Activated B cell treated with CpG ODN at 0.5 μM for 24 hours (primary cell): ENCODE results near the gene DTX3. TPM values are rescaled to one million over a fixed set of nuclear protein-coding genes. Genes with fewer than 3 reads are reported as not detected.

Experiments
- ATAC-seq: fragments of 200-7000 bp; cut with Tn5 transposase; one replicate; pipeline ENCODE4 v1.10.0; 2021; ENCODE audit warnings: low read depth, mild to moderate bottlenecking, moderate library complexity
- CTCF ChIA-PET: fragments of 350-600 bp; sonication (Branson Sonifier 250); formaldehyde crosslinking; loops from one replicate; lab custom pipeline; 2021; ENCODE audit warnings: antibody characterized with exemption; lab: Charles Lee
- POLR2A ChIA-PET: fragments of 350-600 bp; sonication (Branson Sonifier 250); formaldehyde crosslinking; loops from one replicate; lab custom pipeline; 2021; ENCODE audit warnings: antibody characterized with exemption; lab: Charles Lee
- DNase-seq: peaks from one replicate; pipeline ENCODE4 v3.0.0; 2022
- H3K27ac Mint-ChIP-seq: one replicate; pipeline ENCODE4 v1.8.0; 2020; ENCODE audit warnings: mixed read lengths
- H3K27me3 Mint-ChIP-seq: one replicate; pipeline ENCODE4 v1.8.0; 2021; ENCODE audit warnings: mixed read lengths
- H3K36me3 Mint-ChIP-seq: one replicate; pipeline ENCODE4 v1.8.0; 2021; ENCODE audit warnings: low read depth, mixed read lengths
- H3K4me1 Mint-ChIP-seq: one replicate; pipeline ENCODE4 v1.8.0; 2021; ENCODE audit warnings: mixed read lengths
- H3K4me3 Mint-ChIP-seq: one replicate; pipeline ENCODE4 v1.8.0; 2020; ENCODE audit warnings: mild to moderate bottlenecking, mixed read lengths
- H3K9me3 Mint-ChIP-seq: one replicate; pipeline ENCODE4 v1.8.0; 2020; ENCODE audit warnings: mixed read lengths
- intact Hi-C: fragments of 100-400 bp; cut with micrococcal nuclease; formaldehyde crosslinking; loops from one replicate; pipeline ENCODE4 v1.15.1; 2024
- total RNA-seq: library from RNA; stranded (reverse); gene quantifications from 2 replicates; pipeline ENCODE4 v1.2.3, GENCODE V29; 2022
- TF ChIP-seq, protein P1 (sequence below): fragments of 200-600 bp; IDR thresholded peaks from one replicate; pipeline ENCODE4 v1.8.0; 2022; ENCODE audit warnings: antibody characterized with exemption, mild to moderate bottlenecking

Gene DTX3
- total RNA-seq, 1 donor from 2014 or later, result 3.7 TPM

DNA sequence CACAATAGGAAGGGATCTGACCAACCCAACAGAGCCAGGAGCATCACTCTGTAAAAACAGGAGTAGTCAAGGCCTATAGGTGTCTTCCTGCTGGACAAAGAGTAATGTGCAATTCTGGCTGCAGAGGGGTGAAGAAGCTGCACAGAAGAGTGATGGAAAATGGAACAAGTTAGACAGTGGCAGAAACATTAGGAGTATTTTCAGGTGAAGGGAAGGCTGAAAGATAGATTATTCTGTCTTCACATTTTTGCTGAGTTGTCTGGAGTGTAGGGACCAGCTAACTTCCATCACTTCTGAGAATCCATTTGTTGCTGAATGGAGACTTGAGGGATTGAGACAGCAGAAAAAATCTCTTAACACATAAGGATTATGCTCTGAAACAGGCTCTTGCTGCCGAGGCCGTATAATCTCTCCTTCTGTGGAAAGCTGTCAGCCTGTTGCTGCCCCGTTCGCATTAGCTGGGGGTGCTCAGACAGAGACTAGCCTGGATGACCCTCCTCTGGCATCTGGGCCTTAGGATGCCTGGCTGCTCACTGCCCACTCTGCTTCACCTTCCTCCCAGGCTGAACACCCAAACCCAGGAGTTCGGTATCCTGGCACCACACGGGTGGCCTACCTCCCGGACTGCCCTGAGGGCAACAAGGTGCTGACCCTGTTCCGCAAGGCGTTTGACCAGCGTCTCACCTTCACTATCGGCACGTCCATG lies 3.5 kb downstream of the DTX3 start:
- DNase-seq, result no peak

DNA sequence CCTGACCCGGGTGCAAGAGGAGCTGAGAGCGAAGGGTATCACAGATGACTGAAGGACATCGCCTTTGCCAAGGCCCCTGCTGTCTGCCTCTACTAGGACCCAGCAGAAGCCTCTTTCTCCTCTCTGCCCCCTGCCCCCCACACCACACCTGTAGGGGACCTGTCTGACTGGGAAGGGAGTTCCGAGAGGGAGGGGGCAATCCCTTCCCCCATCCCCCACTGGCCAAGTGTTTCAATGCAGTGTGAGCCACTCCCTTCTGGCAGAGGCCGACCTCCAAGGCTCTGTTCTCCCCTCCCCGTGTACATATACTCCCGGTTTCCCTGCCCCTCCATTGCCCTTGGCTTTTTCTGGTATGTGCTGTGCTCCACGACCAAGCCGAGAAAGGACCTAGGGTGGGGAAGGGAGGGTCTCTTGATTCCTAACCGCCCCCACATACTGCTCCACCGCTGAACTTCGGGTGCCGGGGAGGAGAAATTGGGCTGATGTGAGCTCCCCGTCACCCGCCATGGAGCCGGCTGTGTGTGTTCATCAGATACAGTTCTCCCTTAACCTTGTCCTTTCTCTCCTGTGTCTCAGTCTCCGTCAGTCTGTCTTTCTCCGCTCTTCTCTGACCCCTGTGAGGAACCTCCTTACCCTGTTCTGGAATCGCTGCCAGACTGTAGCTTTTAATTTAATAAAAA lies 4.6 kb downstream of the DTX3 start:
- DNase-seq (no peak), ATAC-seq (no peak)
- H3K36me3 Mint-ChIP-seq, result no peaks in the 10 kb centered on the region
- ChIA-PET CTCF (interaction anchor here (1.0 kb wide), 1 partner anchor 26 kb away, joined by 3 read pairs; no protein-coding TSS in a partner anchor), POLR2A (interaction anchor here (0.7 kb wide), 1 partner anchor 25 kb away, joined by 4 read pairs; no protein-coding TSS in a partner anchor)
- no peak overlapping the region for H3K27ac Mint-ChIP-seq
- peaks cover 33% of the 10 kb centered on the region for H3K4me1 Mint-ChIP-seq
- intact Hi-C loops, result no loop called here
- no peaks in the 10 kb centered on the region for H3K9me3 Mint-ChIP-seq
- H3K27me3 Mint-ChIP-seq, result peaks cover 42% of the 10 kb centered on the region
- TF ChIP-seq, protein P1, sequence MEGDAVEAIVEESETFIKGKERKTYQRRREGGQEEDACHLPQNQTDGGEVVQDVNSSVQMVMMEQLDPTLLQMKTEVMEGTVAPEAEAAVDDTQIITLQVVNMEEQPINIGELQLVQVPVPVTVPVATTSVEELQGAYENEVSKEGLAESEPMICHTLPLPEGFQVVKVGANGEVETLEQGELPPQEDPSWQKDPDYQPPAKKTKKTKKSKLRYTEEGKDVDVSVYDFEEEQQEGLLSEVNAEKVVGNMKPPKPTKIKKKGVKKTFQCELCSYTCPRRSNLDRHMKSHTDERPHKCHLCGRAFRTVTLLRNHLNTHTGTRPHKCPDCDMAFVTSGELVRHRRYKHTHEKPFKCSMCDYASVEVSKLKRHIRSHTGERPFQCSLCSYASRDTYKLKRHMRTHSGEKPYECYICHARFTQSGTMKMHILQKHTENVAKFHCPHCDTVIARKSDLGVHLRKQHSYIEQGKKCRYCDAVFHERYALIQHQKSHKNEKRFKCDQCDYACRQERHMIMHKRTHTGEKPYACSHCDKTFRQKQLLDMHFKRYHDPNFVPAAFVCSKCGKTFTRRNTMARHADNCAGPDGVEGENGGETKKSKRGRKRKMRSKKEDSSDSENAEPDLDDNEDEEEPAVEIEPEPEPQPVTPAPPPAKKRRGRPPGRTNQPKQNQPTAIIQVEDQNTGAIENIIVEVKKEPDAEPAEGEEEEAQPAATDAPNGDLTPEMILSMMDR, result no peak
- H3K4me3 Mint-ChIP-seq, result no peak overlapping the region

More for the DNA sequence above, 3.5 kb downstream of the DTX3 start:
- Mint-ChIP-seq H3K36me3 (no peaks in the 10 kb centered on the region), H3K9me3 (no peaks in the 10 kb centered on the region), H3K27ac (no peak overlapping the region), H3K4me3 (no peak overlapping the region), H3K27me3 (peaks cover 42% of the 10 kb centered on the region), H3K4me1 (peaks cover 29% of the 10 kb centered on the region)
- CTCF ChIA-PET, result no interaction called here
- no peak for ATAC-seq
- TF ChIP-seq, protein P1, result no peak
- intact Hi-C loops, result no loop called here
- POLR2A ChIA-PET, result no interaction called here

DNA sequence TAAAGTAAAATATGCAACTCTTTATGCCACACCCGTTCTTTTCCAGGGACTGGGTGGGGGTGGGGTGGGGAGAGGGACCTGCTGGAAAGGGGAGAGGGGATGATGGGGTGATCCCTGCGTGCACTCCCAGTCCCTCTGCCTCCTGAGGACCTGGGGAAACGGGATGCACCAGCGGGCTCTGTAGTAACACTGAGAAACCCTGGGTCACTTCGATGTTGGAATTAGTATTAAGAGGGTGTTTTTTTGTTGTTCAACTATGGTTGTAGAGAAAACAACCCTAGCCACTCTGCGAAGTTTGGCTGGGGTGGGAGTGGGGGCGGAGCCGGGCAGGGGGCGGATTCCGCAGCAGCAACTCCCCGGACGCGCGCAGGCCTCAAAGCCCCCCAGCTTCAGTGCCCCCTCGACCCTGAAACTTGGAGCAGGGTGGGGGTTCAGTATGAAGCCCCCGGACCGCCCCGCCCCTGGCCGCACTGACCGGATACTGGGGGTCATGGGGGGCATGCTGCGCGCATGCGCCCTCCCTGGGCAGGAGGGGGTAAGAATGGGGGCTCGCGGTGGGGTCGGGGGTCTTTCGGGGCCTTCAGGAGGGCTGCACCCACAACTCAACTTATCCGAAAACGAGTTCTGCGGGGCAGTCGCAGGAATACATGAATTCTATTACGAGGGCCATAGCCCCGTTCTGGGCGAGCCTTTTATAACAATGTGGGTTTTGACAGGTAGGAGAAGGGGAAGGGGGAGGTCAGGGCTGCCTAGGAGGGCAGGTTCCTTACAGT lies 5.3 kb downstream of the DTX3 start:
- Mint-ChIP-seq H3K36me3 (no peaks in the 10 kb centered on the region), H3K27me3 (peaks cover 41% of the 10 kb centered on the region), H3K9me3 (no peaks in the 10 kb centered on the region), H3K27ac (no peak overlapping the region), H3K4me1 (peaks cover 36% of the 10 kb centered on the region), H3K4me3 (peak overlapping the region; percentile 75)
- no peak for DNase-seq
- POLR2A ChIA-PET, result interaction anchor here (0.6 to 0.7 kb wide), 2 partner anchors 24 to 89 kb away, joined by 4 to 5 read pairs; no protein-coding TSS in a partner anchor
- TF ChIP-seq, protein P1, result no peak
- ATAC-seq, result no peak
- CTCF ChIA-PET, result no interaction called here
- intact Hi-C loops, result no loop called here

DNA sequence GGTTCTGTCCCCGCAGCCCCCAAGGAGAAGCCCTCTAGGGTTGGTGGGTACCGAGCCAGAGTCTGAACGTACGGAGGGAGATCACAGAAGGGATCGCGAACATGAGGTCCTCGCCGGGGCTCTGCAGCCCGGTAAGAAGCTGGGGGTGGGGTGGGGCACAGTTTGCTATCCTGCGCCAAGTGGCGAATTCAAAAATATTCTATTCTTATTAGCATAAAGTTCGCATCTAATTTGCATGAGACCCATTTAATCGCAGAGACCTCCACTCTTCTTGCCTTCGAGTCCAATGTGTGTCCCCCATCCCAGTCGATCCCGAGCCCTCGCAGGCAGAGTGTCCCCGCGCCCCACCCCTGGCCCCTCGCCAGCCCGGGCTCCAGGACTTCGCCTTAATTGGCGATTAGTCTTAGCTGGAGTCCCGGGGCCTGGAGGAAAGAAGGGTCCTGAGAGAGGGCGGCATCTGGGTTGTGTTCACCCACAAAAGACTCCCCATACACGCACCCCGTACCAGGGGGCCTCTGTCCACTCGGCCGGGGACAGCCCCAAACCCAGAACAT lies 6.0 kb downstream of the DTX3 start:
- CTCF ChIA-PET, result no interaction called here
- intact Hi-C loops, result loop anchor here (1.0 kb wide), 1 partner anchor 11 kb away; no protein-coding TSS in a partner anchor
- DNase-seq, result no peak

More for the DNA sequence above, 6.0 kb downstream of the DTX3 start:
- Mint-ChIP-seq H3K4me1 (peaks cover 38% of the 10 kb centered on the region), H3K27me3 (peaks cover 35% of the 10 kb centered on the region), H3K9me3 (no peaks in the 10 kb centered on the region), H3K4me3 (peak overlapping the region; percentile 75), H3K27ac (no peak overlapping the region), H3K36me3 (no peaks in the 10 kb centered on the region)
- POLR2A ChIA-PET, result interaction anchor here (0.6 kb wide), 1 partner anchor 90 kb away, joined by 5 read pairs; no protein-coding TSS in a partner anchor
- TF ChIP-seq, protein P1, result no peak
- no peak for ATAC-seq
